ENCODE results near the gene CLSTN2.

Gene CLSTN2

GRCh38 chr3:140052771-140053702, 118.1 kb downstream of the CLSTN2 start:
- no peak for DNase-seq (ENCODE audit: low read depth)

DNA sequence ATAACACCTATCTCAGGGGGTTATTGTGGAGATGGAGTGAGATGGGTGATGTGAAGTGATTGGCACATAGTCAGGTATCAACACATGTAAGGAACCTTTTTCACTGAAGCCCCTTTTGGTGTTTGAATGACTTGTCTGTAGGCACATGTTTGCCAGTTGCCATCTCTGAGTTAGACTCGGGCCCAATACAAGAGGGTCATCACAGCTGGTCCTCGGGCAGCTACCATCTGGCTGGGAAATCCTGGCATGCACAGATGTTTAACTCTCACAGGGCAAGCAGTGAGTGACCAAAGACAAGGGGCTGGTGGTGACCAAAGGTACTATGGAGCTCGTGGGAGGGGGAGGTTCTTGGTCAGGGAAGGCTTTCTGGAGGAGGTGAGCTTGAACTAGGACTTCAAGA, 118.8 kb downstream of the CLSTN2 start:
- no peak for DNase-seq (ENCODE audit: low read depth)

DNA sequence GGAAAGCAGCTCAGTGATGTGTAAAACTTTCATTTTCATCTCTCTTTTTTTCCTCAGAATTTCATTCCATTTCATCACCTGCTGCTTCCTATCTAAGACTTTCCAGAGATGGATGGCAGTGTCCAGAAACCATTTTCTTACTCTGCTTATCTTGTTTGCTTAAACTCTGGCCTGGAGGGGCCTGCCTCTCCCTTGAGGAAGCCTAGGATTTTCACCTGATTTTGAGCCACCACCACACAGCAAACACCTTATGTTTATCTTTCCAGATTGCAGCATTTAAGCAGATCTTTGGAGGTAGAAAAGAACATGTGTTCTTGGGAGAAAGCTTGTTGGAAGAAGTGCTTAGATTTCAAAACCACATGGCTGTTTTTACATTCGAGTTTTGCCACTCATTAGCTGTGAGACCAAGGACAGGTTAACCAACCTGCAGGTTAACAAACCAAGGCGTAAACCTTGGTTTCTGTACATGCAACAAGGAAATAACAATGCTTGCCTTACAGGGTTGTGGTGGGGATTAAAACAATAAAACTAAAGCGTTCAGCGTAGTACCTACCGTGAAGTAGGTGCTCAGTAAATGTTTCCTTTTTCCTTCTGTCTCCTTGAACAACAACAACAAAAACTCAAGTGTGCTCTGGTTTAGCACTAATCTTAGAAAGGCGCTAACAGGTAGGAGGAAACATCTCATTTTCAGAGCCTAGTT, 120.3 kb downstream of the CLSTN2 start:
- no peak for DNase-seq (ENCODE audit: low read depth)

DNA sequence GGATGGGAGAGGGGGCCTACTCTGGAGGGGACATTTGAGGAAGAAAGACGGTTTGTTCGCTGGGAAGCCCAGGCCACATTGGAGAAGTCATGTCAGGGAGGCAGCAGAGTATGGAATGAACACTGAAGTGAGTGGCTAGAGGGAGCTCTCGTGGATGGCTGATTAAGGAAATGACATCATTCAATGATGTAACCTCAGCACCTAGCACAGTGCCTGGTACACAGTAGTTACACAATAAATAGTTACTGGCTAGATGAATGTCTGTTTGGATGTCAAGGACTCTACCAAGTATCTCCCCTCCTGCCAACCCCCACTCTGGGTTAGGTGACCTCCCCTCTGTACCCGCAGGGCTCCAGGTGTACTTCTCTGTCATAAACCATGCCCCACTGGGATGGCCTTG, 121.1 kb downstream of the CLSTN2 start:
- DNase-seq (ENCODE audit: low read depth): no peak

DNA sequence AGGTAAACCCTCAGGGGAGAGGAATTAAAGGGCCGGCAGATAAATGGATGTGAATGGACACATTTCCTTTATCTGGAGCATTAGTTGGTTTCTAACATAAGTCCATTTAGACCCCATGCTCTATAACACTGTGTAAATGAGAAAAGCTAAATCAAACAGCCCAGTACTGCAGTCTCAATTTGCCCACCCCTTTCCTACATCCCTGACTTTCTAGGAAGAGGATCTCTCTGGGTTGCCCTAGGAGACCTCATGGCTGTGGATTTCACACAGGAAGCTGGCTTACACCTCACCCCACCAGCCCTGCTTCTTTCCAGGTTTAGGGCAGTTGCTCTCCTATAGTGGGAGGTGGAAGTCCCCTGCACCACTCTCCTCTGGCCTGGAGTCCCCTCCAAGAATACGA, 126.2 kb downstream of the CLSTN2 start:
- DNase-seq (ENCODE audit: low read depth): no peak

DNA sequence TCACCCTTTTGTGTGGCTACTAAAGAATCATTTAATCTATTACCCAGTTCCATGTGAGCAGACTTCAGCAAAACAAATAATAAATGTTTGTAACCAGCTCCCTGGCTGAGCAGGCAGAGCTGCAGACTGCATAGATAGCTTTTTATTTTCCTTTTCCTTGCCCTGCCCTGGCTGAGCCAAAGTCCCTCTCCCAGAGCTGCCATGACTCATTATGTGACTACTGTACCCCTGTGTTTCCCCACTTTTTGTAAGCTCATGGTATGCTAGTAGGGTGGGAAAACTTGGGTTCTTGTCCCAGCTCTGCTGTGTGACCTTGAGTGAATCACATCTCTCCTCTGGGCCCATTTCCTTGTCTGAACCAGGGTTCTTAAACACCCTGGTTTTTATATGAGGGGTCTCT, 127.5 kb downstream of the CLSTN2 start:
- no peak for DNase-seq (ENCODE audit: low read depth)

DNA sequence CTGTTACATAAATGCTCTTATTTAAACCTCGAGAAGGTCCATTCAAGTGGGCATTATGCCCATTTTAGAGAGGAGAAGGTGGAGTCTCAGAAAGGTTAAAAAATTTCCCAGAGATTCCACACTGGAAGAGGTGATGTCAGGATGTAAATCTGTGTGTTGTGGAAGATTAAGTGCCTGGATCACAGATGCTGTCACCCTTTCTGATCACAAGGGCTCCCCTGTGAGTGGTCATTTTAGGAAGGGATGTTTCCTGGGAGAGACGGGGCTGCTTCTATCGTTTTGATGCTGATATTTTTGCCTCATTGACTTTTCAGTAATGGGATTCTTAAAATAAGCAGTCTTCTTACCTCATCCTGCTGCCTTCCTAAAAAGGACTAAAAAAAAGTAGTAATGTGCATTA, 132.5 kb downstream of the CLSTN2 start:
- no peak for DNase-seq (ENCODE audit: low read depth)

GRCh38 chr3:140068494-140069017, 133.6 kb downstream of the CLSTN2 start:
- DNase-seq (ENCODE audit: low read depth): no peak

DNA sequence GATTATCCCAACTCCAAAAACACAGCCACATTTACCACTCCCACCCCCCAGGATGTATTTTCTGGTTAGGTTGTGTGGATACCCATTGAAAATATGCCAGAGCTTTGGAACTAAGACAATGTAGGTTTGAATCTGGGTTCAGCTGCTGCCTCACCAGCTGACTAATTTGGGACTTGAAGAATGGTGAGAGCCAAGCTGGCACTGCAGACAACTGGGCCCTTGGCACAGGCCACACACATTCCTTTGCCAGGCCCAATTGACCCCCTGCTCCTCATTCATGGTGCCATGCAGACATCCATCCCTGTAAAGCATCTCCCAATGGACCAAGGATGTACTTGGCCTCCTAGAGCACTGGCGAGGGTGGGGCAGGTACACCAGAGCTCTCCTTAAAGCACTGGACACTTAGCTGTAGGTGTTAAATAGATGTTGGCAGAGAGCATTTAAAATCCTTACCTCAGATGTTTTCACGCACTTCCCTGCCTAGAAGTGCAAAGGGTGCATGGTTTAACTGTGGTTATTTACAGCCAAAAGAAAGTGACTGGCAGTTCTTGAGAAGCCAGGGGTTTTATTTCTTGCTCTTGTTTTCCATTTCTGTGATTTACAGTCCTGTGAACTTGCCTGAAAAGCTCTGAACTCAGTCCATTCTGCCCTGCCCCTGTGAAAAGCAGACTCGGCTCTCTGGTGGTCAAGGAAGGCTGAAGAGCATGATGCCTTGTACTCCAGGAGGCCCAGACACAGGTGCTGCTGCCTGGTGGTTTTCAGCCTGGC, 138.5 kb downstream of the CLSTN2 start:
- DNase-seq (ENCODE audit: low read depth): no peak

- no peak for DNase-seq (ENCODE audit: low read depth)
These were observed 141.6 kb downstream of the CLSTN2 start for GRCh38 chr3:140076552-140076951.

DNA sequence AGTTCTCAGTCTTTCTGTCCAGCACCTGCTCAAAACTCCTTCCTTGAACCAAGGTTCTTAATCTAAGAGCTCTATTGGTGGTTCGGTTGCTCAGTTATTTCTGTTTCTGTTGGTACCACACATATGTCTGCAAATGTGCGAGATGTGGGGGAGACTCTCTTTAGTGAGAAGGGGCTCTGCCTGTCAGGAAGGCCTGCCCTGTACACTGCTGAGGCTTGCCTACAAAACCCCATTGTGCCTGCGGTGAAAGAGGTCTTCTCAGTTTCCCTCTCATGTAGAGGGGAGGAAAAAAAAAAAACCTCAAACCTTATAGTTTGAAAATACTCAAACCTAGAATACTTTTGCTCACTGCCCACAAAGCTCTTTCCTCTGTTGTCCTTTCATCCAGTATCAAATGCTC, 142.4 kb downstream of the CLSTN2 start:
- no peak for DNase-seq (ENCODE audit: low read depth)

GRCh38 chr3:140078343-140078742, 143.4 kb downstream of the CLSTN2 start:
- no peak for DNase-seq (ENCODE audit: low read depth)

DNA sequence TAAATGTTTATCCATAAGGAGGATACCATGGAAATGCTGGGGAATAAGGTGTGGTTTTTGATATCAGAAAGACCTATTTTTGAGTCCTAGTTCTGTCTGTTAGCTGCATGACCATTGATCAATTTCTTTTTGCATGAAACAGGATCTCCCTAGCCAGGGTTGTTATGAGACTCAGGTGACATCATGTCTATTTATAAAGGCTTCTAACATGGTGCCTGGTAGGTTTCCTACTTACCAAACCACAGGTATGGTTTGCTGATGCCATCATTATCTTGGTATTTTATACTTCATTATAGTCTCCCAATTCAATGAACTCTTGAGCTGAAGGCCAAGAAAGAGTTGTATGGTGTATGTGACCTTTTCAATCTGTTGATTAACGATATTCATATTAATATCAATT, 144.0 kb downstream of the CLSTN2 start:
- no peak for DNase-seq (ENCODE audit: low read depth)

- no peak for DNase-seq (ENCODE audit: low read depth)
These were observed 146.9 kb downstream of the CLSTN2 start for GRCh38 chr3:140081887-140082286.

DNA sequence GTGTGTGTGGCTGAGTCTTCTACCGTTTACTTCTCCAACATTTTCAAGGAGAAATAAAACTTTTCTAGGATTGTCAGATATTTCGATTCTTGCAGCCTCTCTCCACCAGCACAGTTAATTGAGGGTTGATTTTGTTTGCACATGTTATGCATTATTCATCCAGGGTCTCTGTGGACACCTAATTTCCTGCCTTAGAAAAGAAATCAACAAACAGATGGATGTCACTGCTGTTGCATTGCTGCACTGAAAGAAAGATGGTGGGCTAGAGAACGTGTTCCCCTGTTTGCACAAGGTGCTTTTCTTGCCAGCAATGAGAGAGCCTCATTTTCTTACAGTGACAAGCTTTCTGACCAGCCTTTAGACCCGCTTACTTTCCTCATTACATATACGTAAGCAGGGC, 150.0 kb downstream of the CLSTN2 start:
- no peak for DNase-seq (ENCODE audit: low read depth)

- no peak for DNase-seq (ENCODE audit: low read depth)
These were observed 151.7 kb downstream of the CLSTN2 start for GRCh38 chr3:140086642-140087041.

GRCh38 chr3:140088058-140088457, 153.1 kb downstream of the CLSTN2 start:
- DNase-seq (ENCODE audit: low read depth): no peak

GRCh38 chr3:140088513-140088912, 153.5 kb downstream of the CLSTN2 start:
- no peak for DNase-seq (ENCODE audit: low read depth)

DNA sequence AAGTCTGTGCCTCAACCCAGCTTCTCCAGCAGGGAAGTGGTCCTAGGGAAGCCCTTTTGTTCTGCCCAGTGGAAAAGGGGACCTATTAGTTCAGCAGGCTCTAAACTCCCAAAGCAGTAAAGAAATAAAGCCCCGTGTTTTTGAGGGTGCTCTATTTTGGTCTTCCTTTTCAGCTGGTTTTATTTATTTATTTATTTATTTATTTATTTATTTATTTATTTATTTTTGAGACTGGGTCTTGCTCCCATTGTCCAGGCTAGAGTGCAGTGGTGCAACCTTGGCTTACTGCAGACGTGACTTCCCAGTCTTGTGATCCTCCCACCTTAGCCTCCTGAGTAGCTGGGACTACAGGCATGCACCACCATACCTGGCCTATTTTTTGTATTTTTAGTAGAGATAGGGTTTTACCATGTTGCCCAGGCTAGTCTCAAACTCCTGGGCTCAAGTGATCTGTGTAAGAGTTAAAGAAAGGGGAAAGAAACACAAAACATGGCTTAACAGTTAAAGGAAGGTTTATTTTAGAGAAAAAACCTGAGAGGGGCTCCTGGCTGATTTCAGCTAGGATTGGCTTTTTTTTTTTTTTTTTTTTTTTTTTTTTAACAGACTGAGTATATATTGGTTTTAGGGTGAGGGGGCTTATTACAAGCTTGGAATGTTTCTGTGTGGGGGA, 154.6 kb downstream of the CLSTN2 start:
- DNase-seq (ENCODE audit: low read depth): no peak

- no peak for DNase-seq (ENCODE audit: low read depth)
These were observed 156.2 kb downstream of the CLSTN2 start for GRCh38 chr3:140091143-140091542.

DNA sequence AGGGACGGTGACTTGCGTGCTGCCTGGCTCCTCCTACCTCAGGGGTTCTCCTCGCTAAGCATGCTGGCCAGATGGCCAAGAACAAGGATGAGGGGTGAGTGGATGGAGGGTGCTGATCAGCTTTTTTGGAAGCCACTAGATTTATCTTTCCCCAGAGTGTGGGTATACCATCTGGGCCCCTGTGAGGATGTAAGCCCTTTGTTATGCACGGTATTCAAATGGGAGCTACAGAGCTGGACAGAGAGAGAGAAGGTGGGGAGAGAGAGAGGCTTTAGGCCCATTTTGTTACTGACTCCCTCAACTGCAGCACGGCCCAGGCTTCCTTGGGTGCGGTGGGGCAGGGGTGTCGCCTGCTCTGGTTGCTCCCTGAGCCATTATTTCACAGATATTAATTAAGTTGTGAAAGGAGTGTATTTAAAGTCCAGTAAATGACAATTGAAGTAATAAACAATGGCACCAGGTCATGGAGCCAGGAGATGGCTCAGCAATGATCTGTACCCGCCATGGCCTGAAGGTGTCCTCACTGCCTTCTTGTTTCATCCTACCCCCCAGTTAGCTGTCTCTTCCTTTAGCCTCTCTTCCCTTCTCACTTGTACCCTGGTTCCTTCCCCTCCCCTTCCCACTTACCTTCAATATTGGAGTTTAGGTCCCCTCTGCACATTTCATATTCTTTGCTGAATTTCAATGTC, 158.0 kb downstream of the CLSTN2 start:
- no peak for DNase-seq (ENCODE audit: low read depth)
